Endothelial cell of umbilical vein (primary cell): ENCODE measurements around the gene ARID5A.

Experiments
- POLR2AphosphoS5 ChIP-seq: IDR thresholded peaks from 2 replicates; pipeline ENCODE4 v1.6.1; 2012; ENCODE audit warnings: low read depth, mild to moderate bottlenecking, control low read depth, low read length, moderate library complexity; ENCODE audit not compliant: insufficient read depth
- TF ChIP-seq, protein P1 (sequence below), 2 donors: IDR thresholded peaks; 1 replicate in 1 of 2; 2 replicates in 1 of 2; pipeline ENCODE4 v1.5.1; 2011; ENCODE audit warnings: low read length in 2 of 2, mild to moderate bottlenecking in 2 of 2, moderate library complexity in 2 of 2, control low read depth in 1 of 2, inconsistent platforms in 1 of 2, low read depth in 1 of 2; ENCODE audit not compliant: insufficient read depth in 1 of 2; ENCODE audit errors: extremely low read depth in 1 of 2

- TF ChIP-seq, protein P1, sequence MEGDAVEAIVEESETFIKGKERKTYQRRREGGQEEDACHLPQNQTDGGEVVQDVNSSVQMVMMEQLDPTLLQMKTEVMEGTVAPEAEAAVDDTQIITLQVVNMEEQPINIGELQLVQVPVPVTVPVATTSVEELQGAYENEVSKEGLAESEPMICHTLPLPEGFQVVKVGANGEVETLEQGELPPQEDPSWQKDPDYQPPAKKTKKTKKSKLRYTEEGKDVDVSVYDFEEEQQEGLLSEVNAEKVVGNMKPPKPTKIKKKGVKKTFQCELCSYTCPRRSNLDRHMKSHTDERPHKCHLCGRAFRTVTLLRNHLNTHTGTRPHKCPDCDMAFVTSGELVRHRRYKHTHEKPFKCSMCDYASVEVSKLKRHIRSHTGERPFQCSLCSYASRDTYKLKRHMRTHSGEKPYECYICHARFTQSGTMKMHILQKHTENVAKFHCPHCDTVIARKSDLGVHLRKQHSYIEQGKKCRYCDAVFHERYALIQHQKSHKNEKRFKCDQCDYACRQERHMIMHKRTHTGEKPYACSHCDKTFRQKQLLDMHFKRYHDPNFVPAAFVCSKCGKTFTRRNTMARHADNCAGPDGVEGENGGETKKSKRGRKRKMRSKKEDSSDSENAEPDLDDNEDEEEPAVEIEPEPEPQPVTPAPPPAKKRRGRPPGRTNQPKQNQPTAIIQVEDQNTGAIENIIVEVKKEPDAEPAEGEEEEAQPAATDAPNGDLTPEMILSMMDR (IDR thresholded peaks at IDR 0.05; ENCODE audit: extremely low read depth in 1 of 2, insufficient read depth in 1 of 2, low read depth in 1 of 2, low read length in 2 of 2): no peak
- no peak for TF ChIP-seq POLR2AphosphoS5
These were observed 12.9 kb downstream of the ARID5A start for GRCh38 chr2:96549466-96549785.
